ENCODE results near the gene CPPED1. TPM values are rescaled to one million over a fixed set of nuclear protein-coding genes. Genes with fewer than 3 reads are reported as not detected.

The CPPED1 gene
- total and polyA plus RNA-seq, 2 of the 4 experiments (the other 2 are of a cell fraction): 5.1 to 6.5 TPM

GRCh38 chr16:12818326-12818725 lies 14.6 kb upstream of the CPPED1 start:
- dilution Hi-C loops (cut with HindIII; ENCODE audit: low sequenced_read_pairs, unreplicated experiment) (no loop called here), intact Hi-C loops (cut with micrococcal nuclease) (loop anchor here (5.0 kb wide), 1 partner anchor 591 kb away; no protein-coding TSS in a partner anchor), in situ Hi-C loops (cut with MboI; ENCODE audit: low sequenced_read_pairs) (loop anchor here (10.0 kb wide), 1 partner anchor 724 kb away; no protein-coding TSS in a partner anchor)
- Histone ChIP-seq H3K4me1 (ENCODE audit: control insufficient read depth, insufficient read depth, low read length) (no peaks in the 10 kb centered on the region), H3K4me2 (ENCODE audit: low read depth, low read length) (no peak overlapping the region), H3K27me3 (ENCODE audit: control insufficient read depth, insufficient read depth, low read length) (no peaks in the 10 kb centered on the region), H4K91ac (ENCODE audit: insufficient read depth, low read depth, low read length) (no peak overlapping the region), H3K18ac (ENCODE audit: low read depth, low read length) (no peak overlapping the region), H3K9ac (ENCODE audit: low read depth, low read length) (no peak overlapping the region), H2BK15ac (ENCODE audit: low read depth, low read length) (no peak overlapping the region), H3K9me1 (ENCODE audit: insufficient read depth, low read length) (no peaks in the 10 kb centered on the region), H2AK9ac (replicated peaks; ENCODE audit: low read depth, low read length, poor library complexity) (no peak overlapping the region), H4K8ac (ENCODE audit: low read depth in 2 of 2, low read length in 2 of 2) (no peak overlapping the region), H3K14ac (replicated peaks; ENCODE audit: low read depth, low read length) (no peak overlapping the region), H2AK5ac (ENCODE audit: low read depth, low read length) (no peak overlapping the region), H3K23ac (ENCODE audit: low read depth, low read length) (no peak overlapping the region), H3K4me3 (ENCODE audit: insufficient read depth, low read depth, low read length) (no peak overlapping the region), H3K4ac (ENCODE audit: low read depth, low read length) (no peak overlapping the region), H3K36me3 (ENCODE audit: control insufficient read depth, insufficient read depth, low read length) (no peaks in the 10 kb centered on the region), H2BK20ac (ENCODE audit: low read depth, low read length) (no peak overlapping the region), H3K27ac (ENCODE audit: insufficient read depth, low read length) (no peak overlapping the region), H4K5ac (ENCODE audit: low read depth, low read length) (no peak overlapping the region), H2BK120ac (ENCODE audit: low read depth, low read length) (no peak overlapping the region), H3K56ac (ENCODE audit: extremely low read depth, insufficient read depth, low read length) (no peak overlapping the region), H3K79me1 (ENCODE audit: low read depth in 1 of 2, low read length in 2 of 2) (no peaks in the 10 kb centered on the region), H3K9me3 (ENCODE audit: control insufficient read depth, insufficient read depth, low read length) (0 out of 2 replicates have a peak, but pooled peaks cover 1% of the 10 kb centered on the region), H4K20me1 (ENCODE audit: insufficient read depth, low read length) (no peaks in the 10 kb centered on the region), H2BK5ac (ENCODE audit: low read depth, low read length, poor library complexity, severe bottlenecking) (no peak overlapping the region), H2AFZ (replicated peaks; ENCODE audit: low read length, poor library complexity) (no peak overlapping the region)
- DNase-seq (no peak), ATAC-seq (ENCODE audit: low read depth) (no peak)
- POLR2A ChIA-PET (ENCODE audit: unreplicated experiment): no interaction called here
- TF ChIP-seq USF2 (IDR thresholded peaks at IDR 0.05; ENCODE audit: low read depth, low read length) (no peak), CHD1 (IDR thresholded peaks at IDR 0.05; ENCODE audit: low read depth, low read length) (no peak), CTCF (conservative IDR thresholded peaks at IDR 0.05; ENCODE audit: low read depth, low read length) (no peak), RAD21 (IDR thresholded peaks at IDR 0.05; ENCODE audit: low read length) (no peak), NFE2L2 (IDR thresholded peaks at IDR 0.05; ENCODE audit: low read depth, low read length) (no peak), RCOR1 (IDR thresholded peaks at IDR 0.05; ENCODE audit: insufficient replicate concordance, low read length) (no peak)
- no CpG with 5 or more reads among the region's 4 CpGs for WGBS, 2 experiments (ENCODE audit: extremely low coverage in 2 of 2, insufficient read length in 1 of 2)
- CTCF ChIA-PET: no interaction called here
- BruUV-seq (replicated peaks): no TSS peak

All from IMR-90 (cell line).